NCI-H1694 (cell line): ENCODE measurements around the gene DGCR2.
"Not testable (repeated sequence)": the region's sequence is repeated elsewhere in the genome, so short reads cannot be mapped to it uniquely, and the experiment has no call there.

Source experiments
- DNase-seq: peaks from one replicate; lab custom pipeline; 2025; lab: John Stamatoyannopoulos, UW

The DGCR2 gene, protein sequence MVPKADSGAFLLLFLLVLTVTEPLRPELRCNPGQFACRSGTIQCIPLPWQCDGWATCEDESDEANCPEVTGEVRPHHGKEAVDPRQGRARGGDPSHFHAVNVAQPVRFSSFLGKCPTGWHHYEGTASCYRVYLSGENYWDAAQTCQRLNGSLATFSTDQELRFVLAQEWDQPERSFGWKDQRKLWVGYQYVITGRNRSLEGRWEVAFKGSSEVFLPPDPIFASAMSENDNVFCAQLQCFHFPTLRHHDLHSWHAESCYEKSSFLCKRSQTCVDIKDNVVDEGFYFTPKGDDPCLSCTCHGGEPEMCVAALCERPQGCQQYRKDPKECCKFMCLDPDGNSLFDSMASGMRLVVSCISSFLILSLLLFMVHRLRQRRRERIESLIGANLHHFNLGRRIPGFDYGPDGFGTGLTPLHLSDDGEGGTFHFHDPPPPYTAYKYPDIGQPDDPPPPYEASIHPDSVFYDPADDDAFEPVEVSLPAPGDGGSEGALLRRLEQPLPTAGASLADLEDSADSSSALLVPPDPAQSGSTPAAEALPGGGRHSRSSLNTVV

DNA sequence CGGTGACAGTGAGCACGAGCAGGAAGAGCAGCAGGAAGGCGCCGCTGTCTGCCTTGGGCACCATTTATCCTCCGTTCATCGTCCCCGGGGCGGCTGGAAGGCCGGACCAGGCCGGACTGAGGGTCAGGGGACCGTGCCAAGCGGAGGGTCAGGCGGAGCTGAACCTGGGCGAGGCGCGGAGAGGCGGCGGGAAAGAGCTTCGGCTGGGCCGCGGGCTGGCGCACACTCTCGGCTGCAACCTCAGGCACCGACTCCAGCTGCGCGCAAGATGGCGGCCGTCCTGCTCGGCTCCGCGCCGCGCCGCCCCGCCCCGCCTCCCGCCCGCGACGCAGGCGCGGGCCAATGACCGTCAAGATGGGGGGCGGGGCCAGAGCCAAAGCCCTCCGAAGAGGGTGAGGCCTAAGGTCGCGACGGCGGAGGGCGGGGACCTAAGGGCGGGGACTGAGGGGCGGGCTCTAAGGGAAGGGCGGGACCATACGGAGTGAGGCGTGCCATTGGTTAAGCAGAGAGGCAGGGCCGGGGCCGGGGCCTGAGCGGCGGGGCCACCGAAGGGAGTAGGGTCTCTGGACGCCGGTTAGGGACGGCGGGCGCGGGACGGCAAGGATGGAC, at the start of gene DGCR2:
TSS of gene DGCR2 (minus strand) at position 270 of the 609 bp plus-strand sequence. CDS start at position 64, 206 bp downstream.
- peak; percentile 84 for DNase-seq

DNA sequence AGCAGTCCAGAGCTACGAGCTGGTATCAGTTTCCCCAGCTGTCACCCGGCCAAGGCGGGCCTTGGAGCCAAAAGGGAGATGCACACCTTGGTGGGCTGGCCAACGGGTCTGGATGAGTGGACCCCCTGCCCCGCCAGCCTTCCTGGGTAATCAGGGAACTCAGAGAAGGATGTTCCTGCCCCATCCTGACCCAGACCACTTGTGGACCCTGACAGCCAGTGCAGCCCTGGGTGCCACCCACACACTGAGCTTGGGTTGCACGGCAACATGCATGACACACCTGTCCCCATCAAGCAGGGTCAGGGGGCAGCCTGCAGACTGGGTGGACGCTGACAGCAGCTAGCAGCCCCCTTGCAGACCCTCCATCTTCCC, 47.7 kb upstream of the DGCR2 start:
- DNase-seq: no peak

DNA sequence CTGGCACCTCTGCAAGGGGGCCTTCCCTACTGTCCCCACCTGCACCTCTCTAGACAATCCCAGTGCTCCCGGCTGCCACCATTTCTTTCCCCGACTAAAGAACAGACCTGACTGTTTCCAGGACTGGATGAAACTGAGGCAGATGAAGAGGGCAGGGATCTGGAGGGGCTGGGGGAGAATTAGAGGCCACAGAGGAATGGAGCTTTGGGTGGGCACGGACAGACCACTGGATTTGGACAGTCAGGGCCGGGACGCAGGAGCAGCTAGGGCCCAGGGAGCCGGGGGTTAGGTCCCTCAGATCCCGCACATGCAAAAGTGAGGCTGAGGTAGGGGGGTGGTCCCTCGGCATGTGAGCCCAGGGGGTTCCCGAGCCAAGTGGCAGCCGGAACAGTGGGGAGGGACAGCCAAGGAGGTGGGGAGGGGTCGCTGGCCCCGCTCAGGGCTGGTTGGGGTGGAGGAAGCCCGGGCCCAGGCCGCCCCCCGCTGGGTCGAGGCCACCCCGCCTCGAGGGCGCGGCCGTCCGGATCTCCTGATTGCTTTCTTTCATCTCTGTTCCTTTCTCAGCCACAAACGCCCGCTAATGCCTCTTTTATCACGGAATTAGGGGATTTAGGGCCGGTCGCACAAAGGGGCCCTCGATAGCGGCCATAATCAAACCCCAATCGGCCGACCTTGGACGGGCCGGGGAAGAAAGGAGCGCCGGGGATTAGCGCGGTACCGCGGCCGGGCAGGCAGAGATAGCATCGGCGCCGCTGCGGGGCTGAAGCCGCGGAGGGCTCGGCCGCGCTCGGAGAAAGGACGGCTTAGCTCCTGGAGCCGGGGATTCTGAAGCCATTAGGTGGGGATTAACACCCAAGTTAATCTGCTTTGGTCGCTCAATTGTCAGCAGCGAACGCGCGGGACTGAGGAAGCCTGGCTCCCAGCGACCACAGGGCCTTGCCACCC, 47.1 kb upstream of the DGCR2 start:
- DNase-seq: no peak

DNA sequence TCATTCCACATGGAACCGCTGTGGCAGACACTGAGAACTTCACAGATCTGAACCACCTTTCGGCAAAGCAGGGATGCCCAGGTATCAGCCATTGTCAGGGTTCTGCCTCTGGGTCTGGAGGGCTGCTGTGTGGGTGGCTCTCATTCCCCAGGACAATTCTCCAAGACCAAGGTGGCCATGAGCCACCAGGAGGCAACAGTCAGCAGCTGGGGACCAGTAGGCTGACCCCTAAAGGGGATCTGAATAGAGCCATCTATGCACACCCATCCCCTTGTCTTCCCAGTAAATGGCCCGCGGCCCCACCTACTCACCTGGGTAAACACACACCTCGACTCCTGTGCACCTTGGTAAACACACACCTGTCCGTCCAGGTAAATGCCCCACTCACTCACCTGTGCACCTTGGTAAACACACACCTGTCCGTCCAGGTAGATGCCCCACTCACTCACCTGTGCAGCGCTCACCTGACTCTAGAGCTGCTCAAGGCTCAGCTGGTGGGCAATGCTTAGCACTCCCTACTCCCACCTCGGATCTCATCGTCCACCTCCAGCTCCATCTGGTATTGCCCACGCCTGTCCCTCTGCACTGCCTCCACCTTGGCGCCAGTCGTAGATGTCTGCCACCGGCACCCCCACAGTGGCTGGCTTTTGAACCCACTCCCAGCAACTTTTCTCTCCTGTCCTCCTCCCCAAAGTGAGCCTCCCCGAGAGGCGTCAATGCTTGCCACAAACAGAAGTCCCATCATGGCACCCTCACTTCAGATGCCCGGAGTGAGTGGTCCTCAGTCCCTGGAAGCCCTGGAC, 46.1 kb upstream of the DGCR2 start:
- no peak for DNase-seq

DNA sequence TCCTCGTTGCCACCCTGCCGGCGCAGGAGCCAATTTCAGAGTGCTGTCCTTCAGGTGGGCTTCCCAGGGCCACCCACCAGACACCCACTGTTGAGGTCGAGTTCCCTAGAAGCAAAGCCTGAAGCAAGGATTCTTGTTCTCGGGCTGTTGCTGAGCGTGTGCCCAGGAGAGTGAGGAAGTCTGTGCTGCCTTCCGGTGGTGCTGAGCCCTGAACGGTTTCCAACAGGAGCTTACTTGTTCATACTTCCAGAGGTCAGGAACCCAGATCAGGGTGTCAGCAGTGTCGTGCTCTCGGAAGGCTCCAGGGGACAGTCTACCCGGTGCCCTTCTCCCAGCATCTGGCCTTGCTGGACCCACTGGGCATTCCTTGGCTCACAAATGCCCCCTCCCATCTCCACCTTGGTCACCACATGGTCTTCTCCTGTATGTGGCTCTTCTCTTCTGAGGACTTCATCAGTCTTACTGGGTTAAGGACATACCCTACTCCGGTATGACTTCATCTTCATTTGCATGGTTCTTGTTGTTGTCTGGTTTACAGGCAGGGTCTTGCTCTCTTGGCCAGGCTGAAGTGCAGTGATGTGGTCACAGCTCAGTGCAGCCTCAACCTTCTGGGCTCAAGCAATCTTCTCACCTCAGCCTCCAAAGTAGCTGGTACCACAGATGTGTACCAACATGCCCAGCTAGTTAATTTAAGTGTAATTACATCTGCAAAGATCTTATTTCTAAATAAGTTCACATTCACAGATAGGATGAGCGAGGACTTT, 45.1 kb upstream of the DGCR2 start:
- no peak for DNase-seq

DNA sequence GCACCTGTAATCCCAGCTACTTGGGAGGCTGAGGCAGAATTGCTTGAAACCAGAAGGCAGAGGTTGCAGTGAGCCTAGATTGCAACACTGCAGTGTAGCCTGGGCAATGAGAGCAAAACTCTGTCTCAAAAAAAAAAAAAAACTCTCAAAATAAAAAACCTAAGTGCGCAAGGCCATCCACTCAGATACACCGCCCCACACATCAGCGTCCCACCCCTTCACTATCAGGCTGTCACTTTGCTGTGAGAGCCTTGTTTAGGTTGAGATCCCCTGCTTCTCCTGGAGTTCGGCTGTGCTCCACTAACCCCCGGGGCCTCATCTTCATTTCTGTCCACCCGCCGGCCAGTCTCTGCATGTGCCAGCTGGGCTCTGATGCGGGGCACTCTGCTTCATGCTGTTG, 44.2 kb upstream of the DGCR2 start:
- no peak for DNase-seq

DNA sequence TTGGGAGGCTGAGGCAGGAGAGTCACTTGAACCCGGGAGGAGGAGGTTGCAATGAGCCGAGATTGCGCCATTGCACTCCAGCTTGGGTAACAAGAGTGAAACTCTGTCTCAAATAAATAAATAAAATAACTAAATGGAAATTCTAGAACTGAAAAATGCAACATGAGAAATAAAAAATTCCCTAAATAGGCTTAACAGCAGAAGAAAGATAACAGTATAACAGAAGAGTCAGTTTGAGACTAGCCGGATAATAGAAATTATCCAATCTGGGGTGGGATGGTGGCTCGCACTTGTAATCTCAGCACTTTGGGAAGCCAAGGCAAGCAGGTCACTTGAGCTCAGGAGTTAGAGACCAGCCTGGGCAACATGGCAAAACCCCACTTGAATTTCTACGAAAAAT, 42.2 kb upstream of the DGCR2 start:
- no peak for DNase-seq

DNA sequence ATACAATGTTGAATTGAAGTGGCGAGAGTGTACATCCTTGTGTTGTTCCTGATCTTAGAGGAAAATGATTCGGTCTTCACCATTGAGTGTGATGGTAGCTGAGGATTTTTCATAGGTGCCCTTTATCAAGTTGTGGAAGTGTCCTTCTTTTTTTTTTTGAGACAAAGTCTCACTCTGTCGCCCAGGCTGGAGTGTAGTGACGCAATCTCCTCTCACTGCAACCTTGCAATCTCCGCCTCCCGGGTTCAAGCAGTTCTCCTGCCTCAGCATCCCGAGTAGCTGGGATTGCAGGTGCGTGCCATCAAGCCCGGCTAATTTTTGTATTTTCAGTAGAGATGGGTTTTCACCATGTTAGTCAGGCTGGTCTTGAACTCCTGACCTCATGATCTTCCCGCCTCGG, 36.4 kb upstream of the DGCR2 start:
- not testable (repeated sequence) for DNase-seq

DNA sequence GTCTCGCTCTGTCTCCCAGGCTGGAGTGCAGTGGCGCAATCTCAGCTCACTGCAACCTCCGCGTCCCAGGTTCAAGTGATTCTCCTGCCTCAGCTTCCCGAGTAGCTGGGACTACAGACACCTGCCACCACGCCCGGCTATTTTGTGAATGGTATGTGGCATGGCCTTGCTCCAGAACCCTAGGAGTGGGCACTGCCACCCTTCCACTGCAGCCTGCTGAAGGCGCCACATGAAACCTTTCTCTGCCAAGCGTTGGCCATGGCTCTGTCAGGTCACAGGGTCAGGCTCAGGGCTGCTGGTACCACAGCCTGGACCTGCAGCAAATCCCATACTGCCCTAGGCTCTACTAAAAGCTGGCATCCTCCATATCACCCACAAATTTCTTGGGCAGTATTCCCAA, 33.9 kb upstream of the DGCR2 start:
- DNase-seq: not testable (repeated sequence)

DNA sequence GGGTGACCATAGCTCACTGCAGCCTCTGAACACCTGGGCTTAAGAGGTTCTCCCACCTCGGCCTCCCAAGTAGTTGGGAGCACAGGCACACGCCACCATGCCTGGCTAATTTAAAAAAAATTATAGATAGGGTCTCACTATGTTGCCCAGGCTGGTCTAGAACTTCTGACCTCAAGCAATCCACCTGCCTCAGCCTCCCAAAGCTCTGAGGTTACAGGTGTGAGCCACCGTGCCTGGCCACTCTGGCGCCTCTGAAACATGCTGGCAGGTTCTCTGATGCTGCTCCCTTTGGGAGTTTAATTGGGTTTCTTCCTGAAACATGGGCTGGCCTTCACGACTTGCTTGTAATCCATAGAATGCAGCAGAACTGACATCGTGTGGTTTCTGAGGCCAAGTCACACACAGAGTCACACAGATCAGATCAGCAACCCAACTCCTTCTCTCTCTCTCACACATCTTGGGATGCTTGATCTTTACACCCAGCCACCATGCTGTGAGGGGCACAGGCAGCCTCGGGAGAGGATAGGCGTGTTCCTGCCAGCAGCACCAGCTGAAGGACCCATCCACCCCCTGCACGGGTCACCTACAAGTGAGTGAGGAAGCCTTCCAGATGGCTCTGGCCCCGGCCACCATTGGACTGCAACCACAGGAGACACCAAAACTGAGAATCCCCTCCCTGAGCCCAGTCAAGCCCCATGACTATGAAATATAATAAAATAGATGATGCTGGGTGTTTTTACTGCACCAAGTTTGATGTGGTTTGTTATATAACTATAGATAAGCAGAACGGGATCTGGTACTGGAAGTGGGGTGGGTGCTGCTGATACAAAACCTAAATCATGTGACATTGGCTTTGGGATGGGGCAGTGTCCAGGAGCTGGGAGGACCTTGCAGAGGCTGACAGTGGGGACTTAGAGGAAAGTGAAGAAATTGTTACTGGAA, 31.0 kb upstream of the DGCR2 start:
- no peak for DNase-seq

DNA sequence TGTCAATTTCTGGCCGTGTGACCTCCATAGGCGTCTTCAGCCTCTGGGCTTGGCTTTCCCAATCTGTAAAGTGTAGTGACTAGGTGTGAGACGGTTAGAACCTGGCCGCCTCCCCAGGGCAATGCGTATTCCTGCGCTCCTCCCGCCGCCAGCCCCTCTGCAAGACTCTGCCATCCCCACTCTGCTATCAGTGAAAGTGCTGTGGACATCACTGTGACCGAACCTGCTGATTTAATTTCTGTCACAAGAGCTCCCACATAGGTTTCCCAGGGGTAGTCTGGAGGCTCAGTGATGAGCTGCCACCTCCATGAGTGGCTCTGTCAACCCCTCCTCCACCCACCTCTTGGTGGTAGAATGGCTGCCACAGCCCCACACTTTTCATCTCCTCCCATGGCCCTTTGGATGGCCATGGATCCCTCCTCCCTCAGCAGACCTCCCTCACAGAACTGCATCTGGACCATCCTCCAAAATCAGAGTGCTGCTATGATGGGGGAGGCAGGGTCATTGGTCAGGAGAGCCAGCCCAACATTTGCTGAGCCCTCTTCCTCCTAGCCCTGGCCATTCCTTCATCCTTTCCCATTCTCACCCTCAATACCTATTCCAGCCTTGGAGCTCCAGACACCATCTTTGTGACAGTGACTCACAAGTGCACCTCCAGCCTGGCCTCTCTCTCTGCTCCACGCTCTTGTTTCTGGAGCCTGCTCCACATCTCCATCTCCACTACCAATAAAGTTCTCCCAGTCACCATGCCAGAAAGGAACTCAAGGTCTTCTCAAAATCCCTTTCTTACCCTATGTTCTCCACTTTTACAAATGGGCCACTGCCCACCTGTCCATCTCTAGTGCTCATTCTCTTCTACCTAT, 29.3 kb upstream of the DGCR2 start:
- no peak for DNase-seq

DNA sequence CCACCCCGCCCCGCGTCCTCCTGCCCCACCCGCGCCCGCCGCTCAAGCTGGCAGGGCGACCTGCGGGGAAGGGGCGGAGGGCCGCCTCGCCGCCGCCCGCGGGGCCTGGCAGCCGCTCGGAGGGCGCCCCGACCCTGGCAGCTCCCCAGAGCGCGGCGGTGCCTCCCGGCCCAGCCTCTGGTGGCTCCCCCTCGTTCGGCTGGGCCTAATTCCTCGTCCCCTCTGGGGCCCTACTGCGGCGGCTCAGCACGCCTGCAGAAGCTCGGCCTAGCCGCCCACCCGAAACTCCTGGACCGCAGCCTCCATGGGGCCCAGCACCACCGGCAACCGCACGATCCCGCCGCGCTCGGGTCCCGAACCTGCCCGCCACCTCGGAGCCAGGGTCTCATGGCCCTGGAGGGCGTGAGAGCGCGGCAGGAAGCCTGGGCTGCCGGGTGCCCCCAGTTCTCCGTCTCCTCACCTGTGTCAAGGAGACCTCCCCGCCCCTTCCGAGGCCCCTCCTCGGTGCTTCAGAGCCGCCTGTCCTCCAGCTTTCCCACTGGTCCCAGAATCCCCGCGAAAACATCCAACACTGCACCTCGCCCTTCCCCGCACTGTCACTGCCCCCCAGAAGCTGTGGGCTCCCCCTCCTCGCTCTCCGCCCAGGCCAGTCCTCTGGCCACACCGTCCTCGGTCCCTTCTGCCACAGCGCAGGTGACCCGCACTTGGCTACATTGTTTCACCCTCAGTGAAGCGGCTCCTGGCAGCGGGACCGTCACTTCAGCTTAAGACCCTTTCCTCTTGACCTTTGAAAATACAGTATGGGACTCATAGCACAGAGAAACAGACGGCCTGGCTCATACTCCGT, 28.5 kb upstream of the DGCR2 start:
- no peak for DNase-seq

DNA sequence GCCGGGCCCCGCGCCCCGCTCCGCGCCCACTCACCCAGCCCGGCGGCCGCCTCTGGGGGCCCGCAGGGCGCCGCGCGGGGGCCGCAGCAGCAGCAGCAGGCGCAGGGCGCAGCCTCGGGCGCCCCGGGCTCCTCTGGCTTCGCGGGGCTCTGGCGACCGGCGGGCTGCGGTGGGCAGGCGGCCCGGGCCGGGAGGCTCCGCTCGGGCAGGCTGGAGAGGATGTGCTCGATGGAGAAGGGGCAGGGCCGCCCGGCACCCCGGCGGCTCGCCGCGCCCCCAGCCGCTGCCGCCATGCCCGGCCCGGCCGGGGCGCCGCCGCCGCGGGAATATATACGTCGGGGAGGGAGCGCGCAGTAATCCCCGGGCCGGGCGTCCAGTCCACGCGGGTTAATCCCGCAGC, 27.8 kb upstream of the DGCR2 start, which contains the start of gene GSC2:
TSS of gene GSC2 (minus strand) at position 302 of the 400 bp plus-strand sequence. CDS start at position 293, 9 bp downstream.
- no peak for DNase-seq

DNA sequence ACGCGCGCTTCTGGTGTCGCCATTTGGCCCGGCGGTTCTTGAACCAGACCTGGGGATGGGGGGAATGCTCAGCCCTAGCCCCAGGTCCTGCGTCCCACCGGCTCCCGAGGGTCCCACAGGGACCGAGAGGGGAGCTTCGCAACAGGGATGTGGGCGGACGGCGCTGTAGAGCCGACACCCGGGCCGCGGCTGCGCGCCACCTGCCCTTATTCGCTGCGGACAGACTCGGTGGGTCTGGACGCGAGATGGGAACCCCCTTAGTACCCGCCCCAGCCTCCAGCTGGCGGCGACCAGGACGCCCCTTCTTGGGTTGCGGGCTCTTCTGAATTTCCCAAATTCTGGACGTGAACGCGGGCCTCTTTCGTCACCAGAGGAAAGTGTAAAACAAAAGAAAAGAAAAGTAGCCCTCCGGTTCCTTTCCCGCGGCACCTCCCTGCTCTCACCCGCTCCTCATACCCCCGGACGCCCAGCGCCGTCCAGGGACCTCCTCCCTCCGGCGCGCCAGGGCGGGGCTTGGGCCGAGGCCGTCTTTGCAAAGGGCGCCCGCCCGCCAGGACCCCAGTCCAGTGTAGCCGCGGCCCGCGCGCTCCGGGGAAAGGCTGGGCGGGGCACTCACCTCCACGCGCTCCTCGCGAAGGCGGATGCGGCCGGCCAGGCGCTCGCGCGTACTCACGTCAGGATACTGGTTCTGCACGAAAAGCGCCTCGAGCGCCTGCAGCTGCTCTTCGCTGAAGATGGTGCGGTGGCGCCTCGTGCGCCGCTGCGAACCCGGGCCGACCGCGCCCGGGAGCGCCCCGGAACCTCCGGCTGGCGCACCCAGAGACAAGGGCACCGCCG, 27.1 kb upstream of the DGCR2 start:
- DNase-seq: no peak

DNA sequence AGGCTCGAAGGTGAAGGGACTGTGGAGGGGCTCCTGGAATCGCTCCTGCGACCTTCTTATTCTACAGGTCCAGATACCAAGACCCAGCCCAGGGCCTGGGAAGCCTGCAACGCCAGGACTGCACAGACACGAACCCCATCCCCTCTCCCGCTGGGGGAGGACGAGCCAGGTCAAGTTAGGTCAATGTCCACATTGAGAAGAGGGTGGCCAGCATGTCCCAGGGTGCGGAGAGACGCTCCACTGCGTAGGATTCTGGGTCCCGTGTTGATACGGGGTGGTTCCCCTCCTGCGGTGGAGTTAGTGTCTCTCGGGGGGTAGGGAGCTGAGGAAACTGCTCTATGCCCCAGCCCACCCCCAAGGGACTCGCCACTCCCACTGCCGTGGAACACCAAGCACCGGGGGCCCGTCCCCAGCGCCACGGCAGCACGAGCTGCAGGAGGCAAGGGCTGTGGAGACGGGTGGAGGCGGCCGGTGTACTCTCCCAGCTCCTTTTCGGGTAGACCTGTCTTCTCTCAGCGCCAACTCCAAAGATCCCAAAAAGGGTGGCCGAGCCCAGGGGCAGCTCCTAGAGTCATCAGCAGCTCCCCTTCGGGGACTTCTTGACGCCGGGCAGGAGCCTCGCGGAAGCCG, 26.3 kb upstream of the DGCR2 start:
- DNase-seq: no peak

DNA sequence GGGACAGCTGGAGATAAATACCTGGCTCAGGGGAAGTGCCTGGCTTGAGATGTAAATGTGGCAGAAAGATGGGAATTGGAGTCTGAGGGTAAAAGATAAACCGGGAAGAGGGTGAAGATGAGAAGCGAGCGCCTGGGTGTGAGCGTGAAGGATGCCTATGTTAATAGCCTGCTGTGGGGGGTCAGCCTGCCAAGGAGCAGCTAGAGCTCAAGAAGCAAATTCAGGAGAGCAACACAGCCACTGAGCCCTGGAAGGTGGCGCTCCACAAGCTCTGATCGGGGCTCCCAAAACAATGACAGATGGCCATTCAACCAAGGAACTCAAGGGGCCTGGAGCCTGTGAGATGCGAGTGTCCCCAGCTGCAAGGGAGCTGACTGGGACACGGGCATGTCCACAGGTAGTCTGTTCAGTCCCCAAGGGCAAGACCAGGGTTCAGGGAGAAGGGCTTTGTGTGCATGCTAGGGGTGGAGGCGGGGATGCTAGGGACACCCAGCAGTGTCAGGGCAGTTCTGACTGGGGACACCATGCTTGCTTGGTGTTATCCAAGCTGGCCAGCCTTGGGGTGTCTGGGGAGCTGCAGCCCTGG, 25.1 kb upstream of the DGCR2 start:
- DNase-seq: no peak
